WTC11 (cell line): Measurements from ENCODE around the gene LTBP1. TPM values are rescaled to one million over a fixed set of nuclear protein-coding genes. Genes with fewer than 3 reads are reported as not detected.

Experiments used
- ATAC-seq: fragments of 200-7000 bp; cut with Tn5 transposase; 2 replicates; pipeline ENCODE4 v1.10.0; 2021; ENCODE audit warnings: mild to moderate bottlenecking, moderate library complexity
- CTCF ChIA-PET: fragments of 300-600 bp; sonication (Branson Sonifier 250); formaldehyde crosslinking; loops from one replicate; lab custom pipeline; 2021; ENCODE audit warnings: antibody characterized with exemption; lab: Charles Lee
- POLR2A ChIA-PET: fragments of 350-600 bp; sonication (Branson Sonifier 250); formaldehyde crosslinking; loops from one replicate; lab custom pipeline; 2021; ENCODE audit warnings: antibody characterized with exemption; lab: Charles Lee
- DNase-seq: peaks from one replicate; pipeline ENCODE4 v3.0.0; 2021; ENCODE audit warnings: low spot score
- H3K27ac Mint-ChIP-seq: 2 replicates; pipeline ENCODE4 v1.8.0; 2021; ENCODE audit warnings: mixed read lengths
- H3K27me3 Mint-ChIP-seq: 2 replicates; pipeline ENCODE4 v1.8.0; 2021; ENCODE audit warnings: low read depth, mild to moderate bottlenecking, moderate library complexity, mixed read lengths
- H3K36me3 Mint-ChIP-seq: 2 replicates; pipeline ENCODE4 v1.8.0; 2021; ENCODE audit warnings: mixed read lengths
- H3K4me1 Mint-ChIP-seq: 2 replicates; pipeline ENCODE4 v1.8.0; 2022; ENCODE audit warnings: mixed read lengths
- H3K4me3 Mint-ChIP-seq: 2 replicates; pipeline ENCODE4 v1.8.0; 2021; ENCODE audit warnings: mild to moderate bottlenecking, moderate library complexity, mixed read lengths
- H3K9me3 Mint-ChIP-seq: 2 replicates; pipeline ENCODE4 v1.8.0; 2021; ENCODE audit warnings: mixed read lengths
- CREB1 ChIP-seq: sonication (generic); formaldehyde crosslinking; IDR thresholded peaks from 2 replicates; pipeline ENCODE4 v1.8.0; 2023; ENCODE audit warnings: mild to moderate bottlenecking, missing genetic modification reagents
- EMX1 ChIP-seq: fragments of 250-450 bp; sonication (Bioruptor Pico); IDR thresholded peaks from 2 replicates; pipeline ENCODE4 v1.8.0; 2021; ENCODE audit warnings: mild to moderate bottlenecking
- ESRRA ChIP-seq: sonication (generic); formaldehyde crosslinking; IDR thresholded peaks from 2 replicates; pipeline ENCODE4 v1.8.1; 2022; ENCODE audit warnings: mild to moderate bottlenecking, missing genetic modification reagents, borderline replicate concordance
- ETV6 ChIP-seq: sonication (generic); formaldehyde crosslinking; IDR thresholded peaks from 2 replicates; pipeline ENCODE4 v1.8.1; 2022; ENCODE audit warnings: mild to moderate bottlenecking, missing genetic modification reagents
- FOXJ3 ChIP-seq: sonication (generic); formaldehyde crosslinking; IDR thresholded peaks from 2 replicates; pipeline ENCODE4 v1.9.0; 2021; ENCODE audit warnings: missing genetic modification reagents, mild to moderate bottlenecking, borderline replicate concordance
- FOXK1 ChIP-seq: sonication (generic); formaldehyde crosslinking; IDR thresholded peaks from 2 replicates; pipeline ENCODE4 v1.8.0; 2022; ENCODE audit warnings: mild to moderate bottlenecking, moderate library complexity, missing genetic modification reagents
- GRHL2 ChIP-seq: fragments of 250-450 bp; sonication (Bioruptor Pico); IDR thresholded peaks from 2 replicates; pipeline ENCODE4 v1.8.0; 2022; ENCODE audit warnings: mild to moderate bottlenecking, moderate library complexity; ENCODE audit not compliant: insufficient replicate concordance, severe bottlenecking
- NR1H2 ChIP-seq: sonication (generic); formaldehyde crosslinking; IDR thresholded peaks from 2 replicates; pipeline ENCODE4 v1.9.0; 2021; ENCODE audit warnings: mild to moderate bottlenecking, moderate library complexity, missing genetic modification reagents
- SMAD4 ChIP-seq: sonication (generic); formaldehyde crosslinking; IDR thresholded peaks from 2 replicates; pipeline ENCODE4 v1.8.0; 2022; ENCODE audit warnings: mild to moderate bottlenecking, missing genetic modification reagents
- SP1 ChIP-seq: sonication (generic); formaldehyde crosslinking; conservative IDR thresholded peaks from 2 replicates; pipeline ENCODE4 v1.8.1; 2022; ENCODE audit warnings: missing genetic modification reagents
- TCF7 ChIP-seq: sonication (generic); formaldehyde crosslinking; IDR thresholded peaks from 2 replicates; pipeline ENCODE4 v1.8.0; 2022; ENCODE audit warnings: mild to moderate bottlenecking, low read depth, missing genetic modification reagents, moderate library complexity
- TEAD1 ChIP-seq: sonication (generic); formaldehyde crosslinking; IDR thresholded peaks from 2 replicates; pipeline ENCODE4 v1.8.0; 2022; ENCODE audit warnings: mild to moderate bottlenecking, missing genetic modification reagents
- ZBTB21 ChIP-seq: sonication (generic); formaldehyde crosslinking; IDR thresholded peaks from 2 replicates; pipeline ENCODE4 v1.8.1; 2023; ENCODE audit warnings: mild to moderate bottlenecking, missing genetic modification reagents, borderline replicate concordance
- ZNF232 ChIP-seq: sonication (generic); formaldehyde crosslinking; IDR thresholded peaks from 2 replicates; pipeline ENCODE4 v1.8.0; 2022; ENCODE audit warnings: mild to moderate bottlenecking, missing genetic modification reagents
- total RNA-seq: library from RNA; stranded (reverse); gene quantifications from 3 replicates; pipeline ENCODE4 v1.2.3, GENCODE V29; 2021
- TF ChIP-seq, protein P1 (sequence below): fragments of 250-450 bp; sonication (Bioruptor Pico); conservative IDR thresholded peaks from 2 replicates; pipeline ENCODE4 v1.9.0; 2021; ENCODE audit warnings: mild to moderate bottlenecking
- TF ChIP-seq, protein P2 (sequence below): sonication (generic); formaldehyde crosslinking; IDR thresholded peaks from 2 replicates; pipeline ENCODE4 v1.8.0; 2023; ENCODE audit warnings: mild to moderate bottlenecking, missing genetic modification reagents
- TF ChIP-seq, protein P3 (sequence below): fragments of 250-450 bp; sonication (Bioruptor Pico); IDR thresholded peaks from 2 replicates; pipeline ENCODE4 v1.8.0; 2021; ENCODE audit warnings: mild to moderate bottlenecking
- TF ChIP-seq, protein P4 (sequence below): sonication (generic); formaldehyde crosslinking; IDR thresholded peaks from 2 replicates; pipeline ENCODE4 v1.8.1; 2023; ENCODE audit warnings: mild to moderate bottlenecking, moderate library complexity, missing genetic modification reagents
- TF ChIP-seq, protein P5 (sequence below): sonication (generic); formaldehyde crosslinking; IDR thresholded peaks from 2 replicates; pipeline ENCODE4 v1.8.0; 2022; ENCODE audit warnings: mild to moderate bottlenecking, missing genetic modification reagents
- TF ChIP-seq, protein P6 (sequence below): sonication (generic); formaldehyde crosslinking; IDR thresholded peaks from 2 replicates; pipeline ENCODE4 v1.8.1; 2023; ENCODE audit warnings: mild to moderate bottlenecking, missing genetic modification reagents
- TF ChIP-seq, protein P7 (sequence below): fragments of 250-450 bp; sonication (Bioruptor Pico); IDR thresholded peaks from 2 replicates; pipeline ENCODE4 v1.9.0; 2021; ENCODE audit warnings: moderate library complexity, mild to moderate bottlenecking, inconsistent platforms, borderline replicate concordance
- TF ChIP-seq, protein P8 (sequence below): sonication (generic); formaldehyde crosslinking; IDR thresholded peaks from 2 replicates; pipeline ENCODE4 v1.8.0; 2023; ENCODE audit warnings: missing genetic modification reagents

LTBP1 gene
- total RNA-seq, 1 experiment from 2014 or later, result 33.6 TPM

DNA sequence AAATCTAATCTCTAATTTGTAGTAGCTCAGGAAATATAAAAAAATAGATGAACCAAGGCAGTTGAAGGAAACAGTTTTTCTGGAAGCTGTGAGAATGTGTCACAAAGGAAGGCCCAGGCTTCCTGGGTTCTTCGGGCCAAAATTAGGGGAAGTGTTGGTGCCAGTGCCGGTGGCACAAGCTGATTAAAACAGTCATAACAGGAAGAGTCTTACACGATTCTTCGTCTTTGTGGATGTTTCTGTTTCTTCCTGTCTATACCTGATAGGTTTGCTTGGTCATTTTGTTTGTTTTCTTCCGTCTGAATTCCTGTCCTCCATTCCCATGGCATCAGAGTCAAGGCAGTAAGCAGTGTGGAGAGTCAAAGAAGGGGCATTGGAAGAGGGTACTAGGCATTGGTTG lies 294.3 kb downstream of the LTBP1 start:
- Mint-ChIP-seq H3K36me3 (no peaks in the 10 kb centered on the region), H3K9me3 (no peaks in the 10 kb centered on the region), H3K27me3 (no peaks in the 10 kb centered on the region), H3K4me1 (no peaks in the 10 kb centered on the region), H3K4me3 (no peak overlapping the region), H3K27ac (no peak overlapping the region)
- DNase-seq (no peak), ATAC-seq (no peak)
- TF ChIP-seq, protein P1, sequence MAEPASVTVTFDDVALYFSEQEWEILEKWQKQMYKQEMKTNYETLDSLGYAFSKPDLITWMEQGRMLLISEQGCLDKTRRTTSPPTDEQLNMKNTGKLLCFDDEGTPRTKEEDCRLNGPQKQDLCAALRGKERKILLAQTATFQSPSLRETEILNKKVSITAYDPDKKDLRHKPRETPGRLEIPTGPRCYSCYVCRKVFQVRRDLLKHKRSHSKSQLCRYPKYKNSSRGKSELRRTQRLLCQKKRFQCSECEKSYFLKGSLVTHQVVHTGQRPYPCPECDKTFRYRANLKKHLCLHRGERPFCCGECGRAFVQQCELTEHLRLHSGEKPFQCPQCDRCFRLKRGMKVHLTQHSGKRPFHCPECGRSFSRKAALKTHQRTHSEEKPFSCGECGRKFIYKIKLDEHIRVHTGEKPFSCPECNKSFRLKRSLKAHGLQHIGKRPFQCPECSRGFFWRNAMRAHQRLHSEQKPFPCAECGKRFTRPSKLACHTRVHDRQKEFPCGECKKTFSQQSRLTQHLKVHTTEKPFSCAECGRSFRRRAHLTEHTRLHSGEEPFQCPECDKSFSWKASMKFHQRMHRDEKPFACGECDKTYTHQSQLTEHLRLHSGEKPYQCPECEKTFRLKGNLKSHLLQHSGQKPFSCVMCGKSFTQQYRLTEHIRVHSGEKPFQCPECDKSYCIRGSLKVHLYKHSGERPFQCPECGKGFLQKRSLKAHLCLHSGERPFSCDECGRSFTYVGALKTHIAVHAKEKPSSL (CRISPR knock-in tag), result no peak
- TF ChIP-seq ESRRA (CRISPR knock-in tag) (no peak), FOXJ3 (no peak), NR1H2 (no peak), GRHL2 (CRISPR knock-in tag) (no peak), ETV6 (CRISPR knock-in tag) (no peak), EMX1 (no peak), ZNF232 (CRISPR knock-in tag) (no peak)
- TF ChIP-seq, protein P2, sequence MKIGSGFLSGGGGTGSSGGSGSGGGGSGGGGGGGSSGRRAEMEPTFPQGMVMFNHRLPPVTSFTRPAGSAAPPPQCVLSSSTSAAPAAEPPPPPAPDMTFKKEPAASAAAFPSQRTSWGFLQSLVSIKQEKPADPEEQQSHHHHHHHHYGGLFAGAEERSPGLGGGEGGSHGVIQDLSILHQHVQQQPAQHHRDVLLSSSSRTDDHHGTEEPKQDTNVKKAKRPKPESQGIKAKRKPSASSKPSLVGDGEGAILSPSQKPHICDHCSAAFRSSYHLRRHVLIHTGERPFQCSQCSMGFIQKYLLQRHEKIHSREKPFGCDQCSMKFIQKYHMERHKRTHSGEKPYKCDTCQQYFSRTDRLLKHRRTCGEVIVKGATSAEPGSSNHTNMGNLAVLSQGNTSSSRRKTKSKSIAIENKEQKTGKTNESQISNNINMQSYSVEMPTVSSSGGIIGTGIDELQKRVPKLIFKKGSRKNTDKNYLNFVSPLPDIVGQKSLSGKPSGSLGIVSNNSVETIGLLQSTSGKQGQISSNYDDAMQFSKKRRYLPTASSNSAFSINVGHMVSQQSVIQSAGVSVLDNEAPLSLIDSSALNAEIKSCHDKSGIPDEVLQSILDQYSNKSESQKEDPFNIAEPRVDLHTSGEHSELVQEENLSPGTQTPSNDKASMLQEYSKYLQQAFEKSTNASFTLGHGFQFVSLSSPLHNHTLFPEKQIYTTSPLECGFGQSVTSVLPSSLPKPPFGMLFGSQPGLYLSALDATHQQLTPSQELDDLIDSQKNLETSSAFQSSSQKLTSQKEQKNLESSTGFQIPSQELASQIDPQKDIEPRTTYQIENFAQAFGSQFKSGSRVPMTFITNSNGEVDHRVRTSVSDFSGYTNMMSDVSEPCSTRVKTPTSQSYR (CRISPR knock-in tag), result no peak
- TF ChIP-seq, protein P3, sequence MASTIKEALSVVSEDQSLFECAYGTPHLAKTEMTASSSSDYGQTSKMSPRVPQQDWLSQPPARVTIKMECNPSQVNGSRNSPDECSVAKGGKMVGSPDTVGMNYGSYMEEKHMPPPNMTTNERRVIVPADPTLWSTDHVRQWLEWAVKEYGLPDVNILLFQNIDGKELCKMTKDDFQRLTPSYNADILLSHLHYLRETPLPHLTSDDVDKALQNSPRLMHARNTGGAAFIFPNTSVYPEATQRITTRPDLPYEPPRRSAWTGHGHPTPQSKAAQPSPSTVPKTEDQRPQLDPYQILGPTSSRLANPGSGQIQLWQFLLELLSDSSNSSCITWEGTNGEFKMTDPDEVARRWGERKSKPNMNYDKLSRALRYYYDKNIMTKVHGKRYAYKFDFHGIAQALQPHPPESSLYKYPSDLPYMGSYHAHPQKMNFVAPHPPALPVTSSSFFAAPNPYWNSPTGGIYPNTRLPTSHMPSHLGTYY (CRISPR knock-in tag), result no peak
- TF ChIP-seq, protein P4, sequence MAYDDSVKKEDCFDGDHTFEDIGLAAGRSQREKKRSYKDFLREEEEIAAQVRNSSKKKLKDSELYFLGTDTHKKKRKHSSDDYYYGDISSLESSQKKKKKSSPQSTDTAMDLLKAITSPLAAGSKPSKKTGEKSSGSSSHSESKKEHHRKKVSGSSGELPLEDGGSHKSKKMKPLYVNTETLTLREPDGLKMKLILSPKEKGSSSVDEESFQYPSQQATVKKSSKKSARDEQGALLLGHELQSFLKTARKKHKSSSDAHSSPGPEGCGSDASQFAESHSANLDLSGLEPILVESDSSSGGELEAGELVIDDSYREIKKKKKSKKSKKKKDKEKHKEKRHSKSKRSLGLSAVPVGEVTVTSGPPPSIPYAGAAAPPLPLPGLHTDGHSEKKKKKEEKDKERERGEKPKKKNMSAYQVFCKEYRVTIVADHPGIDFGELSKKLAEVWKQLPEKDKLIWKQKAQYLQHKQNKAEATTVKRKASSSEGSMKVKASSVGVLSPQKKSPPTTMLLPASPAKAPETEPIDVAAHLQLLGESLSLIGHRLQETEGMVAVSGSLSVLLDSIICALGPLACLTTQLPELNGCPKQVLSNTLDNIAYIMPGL (CRISPR knock-in tag), result no peak
- TF ChIP-seq, protein P5, sequence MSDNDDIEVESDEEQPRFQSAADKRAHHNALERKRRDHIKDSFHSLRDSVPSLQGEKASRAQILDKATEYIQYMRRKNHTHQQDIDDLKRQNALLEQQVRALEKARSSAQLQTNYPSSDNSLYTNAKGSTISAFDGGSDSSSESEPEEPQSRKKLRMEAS (CRISPR knock-in tag), result no peak
- ChIA-PET POLR2A (no interaction called here), CTCF (interaction anchor here (0.6 kb wide), 1 partner anchor 385 kb away, joined by 3 read pairs; no protein-coding TSS in a partner anchor)

DNA sequence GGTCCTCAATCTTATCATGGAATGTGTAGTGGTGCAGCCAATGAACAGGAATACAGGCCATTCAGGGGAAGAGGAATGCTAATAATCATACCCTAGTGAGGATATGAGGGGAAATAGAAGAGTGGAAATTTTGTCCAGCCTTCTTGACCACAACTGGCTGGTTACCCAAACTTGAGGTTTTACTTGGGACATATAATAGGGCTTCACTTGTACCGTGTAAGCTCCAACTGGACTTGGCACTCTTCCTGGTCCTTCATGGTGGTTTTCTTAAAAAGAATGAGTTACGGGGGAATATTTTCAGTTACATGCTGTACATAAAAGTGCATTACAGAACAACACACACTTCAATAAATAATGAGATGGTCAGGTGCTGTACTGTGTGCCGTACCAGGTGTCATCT lies 294.8 kb downstream of the LTBP1 start:
- Mint-ChIP-seq H3K4me3 (no peak overlapping the region), H3K4me1 (no peaks in the 10 kb centered on the region), H3K27me3 (no peaks in the 10 kb centered on the region), H3K27ac (no peak overlapping the region), H3K36me3 (no peaks in the 10 kb centered on the region), H3K9me3 (no peaks in the 10 kb centered on the region)
- ChIA-PET POLR2A (no interaction called here), CTCF (no interaction called here)
- DNase-seq, result no peak
- ATAC-seq, result no peak
- TF ChIP-seq FOXK1 (CRISPR knock-in tag) (no peak), TEAD1 (no peak), ZBTB21 (CRISPR knock-in tag) (no peak), TCF7 (CRISPR knock-in tag) (no peak), SP1 (no peak), SMAD4 (CRISPR knock-in tag) (no peak), CREB1 (CRISPR knock-in tag) (no peak)
- TF ChIP-seq, protein P6, sequence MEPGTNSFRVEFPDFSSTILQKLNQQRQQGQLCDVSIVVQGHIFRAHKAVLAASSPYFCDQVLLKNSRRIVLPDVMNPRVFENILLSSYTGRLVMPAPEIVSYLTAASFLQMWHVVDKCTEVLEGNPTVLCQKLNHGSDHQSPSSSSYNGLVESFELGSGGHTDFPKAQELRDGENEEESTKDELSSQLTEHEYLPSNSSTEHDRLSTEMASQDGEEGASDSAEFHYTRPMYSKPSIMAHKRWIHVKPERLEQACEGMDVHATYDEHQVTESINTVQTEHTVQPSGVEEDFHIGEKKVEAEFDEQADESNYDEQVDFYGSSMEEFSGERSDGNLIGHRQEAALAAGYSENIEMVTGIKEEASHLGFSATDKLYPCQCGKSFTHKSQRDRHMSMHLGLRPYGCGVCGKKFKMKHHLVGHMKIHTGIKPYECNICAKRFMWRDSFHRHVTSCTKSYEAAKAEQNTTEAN (CRISPR knock-in tag), result no peak
- TF ChIP-seq, protein P7, sequence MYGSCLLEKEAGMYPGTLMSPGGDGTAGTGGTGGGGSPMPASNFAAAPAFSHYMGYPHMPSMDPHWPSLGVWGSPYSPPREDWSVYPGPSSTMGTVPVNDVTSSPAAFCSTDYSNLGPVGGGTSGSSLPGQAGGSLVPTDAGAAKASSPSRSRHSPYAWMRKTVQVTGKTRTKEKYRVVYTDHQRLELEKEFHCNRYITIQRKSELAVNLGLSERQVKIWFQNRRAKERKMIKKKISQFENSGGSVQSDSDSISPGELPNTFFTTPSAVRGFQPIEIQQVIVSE (CRISPR knock-in tag), result no peak
- TF ChIP-seq, protein P8, sequence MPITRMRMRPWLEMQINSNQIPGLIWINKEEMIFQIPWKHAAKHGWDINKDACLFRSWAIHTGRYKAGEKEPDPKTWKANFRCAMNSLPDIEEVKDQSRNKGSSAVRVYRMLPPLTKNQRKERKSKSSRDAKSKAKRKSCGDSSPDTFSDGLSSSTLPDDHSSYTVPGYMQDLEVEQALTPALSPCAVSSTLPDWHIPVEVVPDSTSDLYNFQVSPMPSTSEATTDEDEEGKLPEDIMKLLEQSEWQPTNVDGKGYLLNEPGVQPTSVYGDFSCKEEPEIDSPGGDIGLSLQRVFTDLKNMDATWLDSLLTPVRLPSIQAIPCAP (CRISPR knock-in tag), result no peak
- TF ChIP-seq, protein P2 (CRISPR knock-in tag), result no peak
